Measurements from ENCODE around the gene CORO6. TPM values are rescaled to one million over a fixed set of nuclear protein-coding genes. Genes with fewer than 3 reads are reported as not detected.
A peak's percentile ranks its signal among the peaks of the same experiment; 100 is the strongest.

The CORO6 gene
- total RNA-seq, 1 experiment from 2014 or later = 2.3 TPM

GRCh38 chr17:29572691-29573557 is 49.8 kb downstream of the CORO6 start:
- Histone ChIP-seq H4K91ac (ENCODE audit: insufficient read length, low read depth, low read length) (no peak overlapping the region), H2AFZ (ENCODE audit: low read length) (no peak overlapping the region), H3K18ac (ENCODE audit: insufficient read length, low read depth, low read length) (no peak overlapping the region), H3K9me3 (ENCODE audit: control insufficient read depth, low read depth, low read length) (no peaks in the 10 kb centered on the region), H2BK12ac (ENCODE audit: insufficient read length, low read depth, low read length) (no peak overlapping the region), H3K79me2 (ENCODE audit: insufficient read depth, low read length) (no peaks in the 10 kb centered on the region), H3K4me1 (ENCODE audit: insufficient read depth, low read length) (no peaks in the 10 kb centered on the region), H3K14ac (ENCODE audit: insufficient read depth, low read length) (no peak overlapping the region; the same call in 1 of the 2 replicates), H4K5ac (ENCODE audit: insufficient read length, low read depth, low read length) (no peak overlapping the region), H2BK20ac (ENCODE audit: low read depth, low read length, poor library complexity, severe bottlenecking) (no peak overlapping the region), H3K9ac (ENCODE audit: extremely low read depth, insufficient read length, low read length) (no peak overlapping the region), H3K23ac (ENCODE audit: insufficient read length, low read depth, low read length) (no peak overlapping the region), H3K23me2 (ENCODE audit: insufficient read length, low read depth, low read length, poor library complexity, severe bottlenecking) (peaks cover 13% of the 10 kb centered on the region), H3K27me3 (ENCODE audit: insufficient read depth, low read length) (no peaks in the 10 kb centered on the region; the same call in 1 of the 2 replicates), H3K4me2 (ENCODE audit: insufficient read depth, insufficient read length, low read length) (no peak overlapping the region), H2BK120ac (ENCODE audit: low read depth, low read length, poor library complexity, severe bottlenecking) (no peak overlapping the region), H3K27ac (ENCODE audit: insufficient read length, low read depth, low read length) (no peak overlapping the region), H2BK15ac (ENCODE audit: low read depth, low read length) (no peak overlapping the region), H3K79me1 (ENCODE audit: insufficient read depth, low read depth, low read length, poor library complexity, severe bottlenecking) (no peaks in the 10 kb centered on the region), H2BK5ac (ENCODE audit: insufficient read length, low read length) (no peak overlapping the region), H4K8ac (replicated peaks; ENCODE audit: insufficient read length, low read depth, low read length) (no peak overlapping the region), H4K20me1 (ENCODE audit: control insufficient read depth, insufficient read depth, insufficient read length) (peaks cover 2% of the 10 kb centered on the region), H2AK5ac (ENCODE audit: insufficient read length, low read length) (no peak overlapping the region), H3K56ac (ENCODE audit: insufficient read length, low read depth, low read length) (no peak overlapping the region), H3K4ac (ENCODE audit: low read depth, low read length) (no peak overlapping the region), H3T11ph (ENCODE audit: low read length) (no peak overlapping the region)
- Mint-ChIP-seq H3K27me3 (ENCODE audit: low read depth) (peaks cover 14% of the 10 kb centered on the region), H3K27ac (peak overlapping the region in 1 of 3 experiments; percentile 55; a peak in 1 of 7 replicates), H3K4me1 (peaks cover 8 to 17% of the 10 kb centered on the region in 2 experiments), H3K36me3 (ENCODE audit: insufficient read depth in 1 of 3, low read depth in 3 of 3) (peaks cover 10 to 40% (median 30%) of the 10 kb centered on the region in 3 experiments; a peak in 6 of 7 replicates), H3K9me3 (no peaks in the 10 kb centered on the region; a peak in 1 of 5 replicates), H3K4me3 (peak overlapping the region in 1 of 2 experiments; percentile 51; a peak in 1 of 5 replicates)
- peak; percentile 80 for TF ChIP-seq CTCF (conservative IDR thresholded peaks at IDR 0.05)
- DNase-seq = peak; percentile 68
- no CpG with 5 or more reads among the region's 62 CpGs for WGBS (ENCODE audit: extremely low coverage, insufficient read length, low lambda C conversion rate)
